Neural progenitor cell (in vitro differentiated cells): Measurements from ENCODE around the gene CNTRL. TPM values are rescaled to one million over a fixed set of nuclear protein-coding genes. Genes with fewer than 3 reads are reported as not detected.

Source experiments
- DNase-seq: peaks from one replicate; pipeline ENCODE4 v3.0.0-alpha.2; 2016; ENCODE audit warnings: low spot score
- H2AFZ ChIP-seq: fragments of 200-600 bp; sonication (generic); replicated peaks from 2 replicates; pipeline ENCODE4 v1.6.1; 2016; ENCODE audit warnings: antibody characterized with exemption
- H3F3A ChIP-seq: fragments of 200-600 bp; sonication (generic); 2 replicates; pipeline ENCODE4 v1.6.1; 2016; ENCODE audit warnings: antibody characterized with exemption, low read depth
- H3K27ac ChIP-seq: fragments of 200-600 bp; sonication (generic); 2 replicates; pipeline ENCODE4 v1.5.1; 2016; ENCODE audit warnings: mild to moderate bottlenecking
- H3K27me3 ChIP-seq: fragments of 200-600 bp; sonication (generic); 2 replicates; pipeline ENCODE4 v1.6.1; 2016; ENCODE audit warnings: mild to moderate bottlenecking, moderate library complexity
- H3K36me3 ChIP-seq: fragments of 200-600 bp; sonication (generic); 2 replicates; pipeline ENCODE4 v1.5.1; 2016
- H3K4me1 ChIP-seq: fragments of 200-600 bp; sonication (generic); 2 replicates; pipeline ENCODE4 v1.6.1; 2016; ENCODE audit warnings: mixed run types
- H3K4me2 ChIP-seq: fragments of 200-600 bp; sonication (generic); 2 replicates; pipeline ENCODE4 v1.6.1; 2016
- H3K4me3 ChIP-seq: fragments of 200-600 bp; sonication (generic); 2 replicates; pipeline ENCODE4 v1.5.1; 2016
- H3K79me2 ChIP-seq: fragments of 200-600 bp; sonication (generic); 2 replicates; pipeline ENCODE4 v1.6.1; 2016; ENCODE audit warnings: low read depth
- H3K9ac ChIP-seq: fragments of 200-600 bp; sonication (generic); 2 replicates; pipeline ENCODE4 v1.6.1; 2016
- H3K9me3 ChIP-seq: fragments of 200-600 bp; sonication (generic); 2 replicates; pipeline ENCODE4 v1.5.1; 2016; ENCODE audit warnings: low read depth
- H4K20me1 ChIP-seq: fragments of 200-600 bp; sonication (generic); 2 replicates; pipeline ENCODE4 v1.6.1; 2016; ENCODE audit warnings: low read depth
- H3K27ac Mint-ChIP-seq: 3 replicates; pipeline ENCODE4 v1.8.0; 2021; ENCODE audit warnings: mixed read lengths
- H3K27me3 Mint-ChIP-seq: 2 replicates; pipeline ENCODE4 v1.8.0; 2022; ENCODE audit warnings: low read depth, mild to moderate bottlenecking, inconsistent platforms, moderate library complexity, mixed read lengths; ENCODE audit not compliant: insufficient read depth
- H3K36me3 Mint-ChIP-seq: 3 replicates; pipeline ENCODE4 v1.8.0; 2021; ENCODE audit warnings: mixed read lengths
- H3K4me1 Mint-ChIP-seq: 3 replicates; pipeline ENCODE4 v1.8.0; 2021; ENCODE audit warnings: mixed read lengths
- H3K4me3 Mint-ChIP-seq: 3 replicates; pipeline ENCODE4 v1.8.0; 2021; ENCODE audit warnings: mild to moderate bottlenecking, moderate library complexity, mixed read lengths
- H3K9me3 Mint-ChIP-seq: 3 replicates; pipeline ENCODE4 v1.8.0; 2020; ENCODE audit warnings: mixed read lengths
- EZH2 ChIP-seq: fragments of 200-600 bp; sonication (generic); IDR thresholded peaks from 2 replicates; pipeline ENCODE4 v1.6.1; 2017; ENCODE audit warnings: antibody characterized with exemption, mild to moderate bottlenecking, moderate library complexity
- EZH2phosphoT487 ChIP-seq: fragments of 200-600 bp; sonication (generic); IDR thresholded peaks from 2 replicates; pipeline ENCODE4 v1.6.1; 2017; ENCODE audit warnings: antibody characterized with exemption
- total RNA-seq: library from RNA; depleted of rRNA; stranded (reverse); fragments of >200 nt; gene quantifications from 2 replicates; pipeline ENCODE4 v1.2.3, GENCODE V29; 2015; ENCODE audit warnings: low replicate concordance
- TF ChIP-seq, protein P1 (sequence below): fragments of 200-600 bp; sonication (generic); IDR thresholded peaks from 2 replicates; pipeline ENCODE4 v1.5.1; 2017; ENCODE audit warnings: antibody characterized with exemption, mild to moderate bottlenecking

Gene CNTRL
- total RNA-seq, 1 donor from 2014 or later, result 45.4 TPM

DNA sequence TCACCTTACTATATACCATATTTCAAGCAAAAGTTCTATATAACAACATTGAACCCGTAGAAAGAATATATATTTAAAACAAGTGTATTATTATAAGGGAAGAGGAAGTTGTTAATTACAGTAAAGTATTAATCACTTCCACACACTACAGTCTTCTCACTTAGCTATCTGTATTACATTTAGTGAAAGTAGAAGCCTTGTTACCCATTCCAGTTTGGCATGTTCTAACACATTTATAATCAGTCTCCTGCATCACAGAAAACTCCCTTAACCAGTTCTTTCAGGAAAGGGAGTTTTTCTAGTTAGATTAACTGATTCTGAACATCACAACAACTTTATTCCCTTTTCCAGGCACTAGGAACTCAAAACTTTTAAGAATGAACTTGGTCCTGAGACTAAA is 120.0 kb downstream of the CNTRL start:
- H3K27ac Mint-ChIP-seq, result no peak overlapping the region
- no peaks in the 10 kb centered on the region for H3F3A ChIP-seq
- peaks cover 93% of the 10 kb centered on the region for H4K20me1 ChIP-seq
- DNase-seq, result no peak
- no peaks in the 10 kb centered on the region for H3K9me3 Mint-ChIP-seq
- no peaks in the 10 kb centered on the region for H3K27me3 Mint-ChIP-seq
- peaks cover 100% of the 10 kb centered on the region for H3K79me2 ChIP-seq
- peaks cover 28% of the 10 kb centered on the region for H3K4me1 Mint-ChIP-seq
- H3K36me3 Mint-ChIP-seq, result no peaks in the 10 kb centered on the region
- TF ChIP-seq, protein P1, sequence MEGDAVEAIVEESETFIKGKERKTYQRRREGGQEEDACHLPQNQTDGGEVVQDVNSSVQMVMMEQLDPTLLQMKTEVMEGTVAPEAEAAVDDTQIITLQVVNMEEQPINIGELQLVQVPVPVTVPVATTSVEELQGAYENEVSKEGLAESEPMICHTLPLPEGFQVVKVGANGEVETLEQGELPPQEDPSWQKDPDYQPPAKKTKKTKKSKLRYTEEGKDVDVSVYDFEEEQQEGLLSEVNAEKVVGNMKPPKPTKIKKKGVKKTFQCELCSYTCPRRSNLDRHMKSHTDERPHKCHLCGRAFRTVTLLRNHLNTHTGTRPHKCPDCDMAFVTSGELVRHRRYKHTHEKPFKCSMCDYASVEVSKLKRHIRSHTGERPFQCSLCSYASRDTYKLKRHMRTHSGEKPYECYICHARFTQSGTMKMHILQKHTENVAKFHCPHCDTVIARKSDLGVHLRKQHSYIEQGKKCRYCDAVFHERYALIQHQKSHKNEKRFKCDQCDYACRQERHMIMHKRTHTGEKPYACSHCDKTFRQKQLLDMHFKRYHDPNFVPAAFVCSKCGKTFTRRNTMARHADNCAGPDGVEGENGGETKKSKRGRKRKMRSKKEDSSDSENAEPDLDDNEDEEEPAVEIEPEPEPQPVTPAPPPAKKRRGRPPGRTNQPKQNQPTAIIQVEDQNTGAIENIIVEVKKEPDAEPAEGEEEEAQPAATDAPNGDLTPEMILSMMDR, result no peak
- TF ChIP-seq EZH2phosphoT487 (no peak), EZH2 (no peak)
- no peaks in the 10 kb centered on the region for H3K27me3 ChIP-seq
- H3K9me3 ChIP-seq, result no peaks in the 10 kb centered on the region
- H3K36me3 ChIP-seq, result no peaks in the 10 kb centered on the region
- no peak overlapping the region for H3K9ac ChIP-seq
- H3K4me1 ChIP-seq, result peaks cover 19% of the 10 kb centered on the region
- H3K27ac ChIP-seq, result no peak overlapping the region
- no peak overlapping the region for H2AFZ ChIP-seq
- H3K4me3 Mint-ChIP-seq, result no peak overlapping the region
- no peak overlapping the region for H3K4me3 ChIP-seq
- no peak overlapping the region for H3K4me2 ChIP-seq

DNA sequence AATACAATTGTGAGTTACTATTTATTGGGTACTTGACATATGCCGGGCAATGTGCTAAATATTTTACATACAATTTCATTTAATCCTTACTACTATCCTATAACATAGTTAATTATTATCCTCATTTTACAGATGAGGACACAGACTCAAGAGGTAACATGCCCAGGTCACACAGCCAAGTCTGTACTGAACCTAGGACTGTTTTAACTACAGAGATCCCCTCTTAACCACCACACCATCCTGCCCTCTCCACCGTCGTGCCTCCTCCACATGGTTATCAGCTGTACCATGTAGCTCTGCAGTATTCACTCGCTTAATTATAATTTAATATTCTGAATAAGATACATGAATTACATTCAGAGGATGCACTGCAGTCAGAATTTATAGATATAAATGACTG is 121.6 kb downstream of the CNTRL start:
- Histone ChIP-seq H3K4me2 (no peak overlapping the region), H2AFZ (no peak overlapping the region), H3K9ac (no peak overlapping the region), H3K27ac (no peak overlapping the region), H3K79me2 (peaks cover 100% of the 10 kb centered on the region), H3K27me3 (no peaks in the 10 kb centered on the region), H3F3A (no peaks in the 10 kb centered on the region), H3K9me3 (no peaks in the 10 kb centered on the region), H3K4me3 (no peak overlapping the region), H3K4me1 (peaks cover 28% of the 10 kb centered on the region), H4K20me1 (peaks cover 94% of the 10 kb centered on the region), H3K36me3 (no peaks in the 10 kb centered on the region)
- Mint-ChIP-seq H3K27me3 (peaks cover 2% of the 10 kb centered on the region), H3K27ac (no peak overlapping the region), H3K4me3 (no peak overlapping the region), H3K9me3 (no peaks in the 10 kb centered on the region), H3K4me1 (peaks cover 39% of the 10 kb centered on the region), H3K36me3 (no peaks in the 10 kb centered on the region)
- TF ChIP-seq, protein P1, result no peak
- TF ChIP-seq EZH2phosphoT487, result no peak
- TF ChIP-seq EZH2, result no peak
- no peak for DNase-seq

DNA sequence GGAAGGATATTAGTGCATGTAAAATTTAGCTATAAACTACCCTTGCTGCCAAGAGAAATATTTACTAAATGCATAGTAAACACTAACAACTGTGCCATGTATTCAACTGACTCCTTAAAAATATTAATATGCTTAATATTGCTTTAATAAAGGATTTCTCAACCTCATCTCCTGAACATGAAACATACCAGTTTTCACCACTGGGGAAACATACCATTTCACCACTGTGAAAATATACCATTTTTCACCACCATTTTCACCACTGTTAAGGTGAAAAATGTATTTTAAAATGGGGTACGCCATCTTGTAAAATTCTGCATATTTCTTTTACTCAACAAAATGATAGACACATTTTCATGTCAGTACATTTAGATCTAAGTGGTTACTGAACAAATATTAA is 122.4 kb downstream of the CNTRL start:
- H3K9ac ChIP-seq, result no peak overlapping the region
- H3K27me3 Mint-ChIP-seq, result peaks cover 2% of the 10 kb centered on the region
- DNase-seq, result no peak
- no peak overlapping the region for H3K4me3 Mint-ChIP-seq
- H4K20me1 ChIP-seq, result peaks cover 89% of the 10 kb centered on the region
- no peaks in the 10 kb centered on the region for H3F3A ChIP-seq
- no peaks in the 10 kb centered on the region for H3K36me3 ChIP-seq
- no peak overlapping the region for H3K4me2 ChIP-seq
- H3K4me1 ChIP-seq, result peaks cover 28% of the 10 kb centered on the region
- no peak overlapping the region for H3K27ac ChIP-seq
- TF ChIP-seq EZH2, result no peak
- TF ChIP-seq, protein P1, result no peak
- no peak for TF ChIP-seq EZH2phosphoT487
- H3K4me1 Mint-ChIP-seq, result peaks cover 40% of the 10 kb centered on the region
- H3K4me3 ChIP-seq, result no peak overlapping the region
- no peak overlapping the region for H3K27ac Mint-ChIP-seq
- no peaks in the 10 kb centered on the region for H3K36me3 Mint-ChIP-seq
- H3K9me3 Mint-ChIP-seq, result no peaks in the 10 kb centered on the region
- no peaks in the 10 kb centered on the region for H3K9me3 ChIP-seq
- no peaks in the 10 kb centered on the region for H3K27me3 ChIP-seq
- peaks cover 93% of the 10 kb centered on the region for H3K79me2 ChIP-seq
- no peak overlapping the region for H2AFZ ChIP-seq
